HG02938 (cell line): ENCODE measurements around the gene ABTB2.
A peak's percentile ranks its signal among the peaks of the same experiment; 100 is the strongest.

Experiments
- ATAC-seq: cut with Tn5 transposase; IDR thresholded peaks from one replicate; pipeline ENCODE4 v1.9.1; 2021; ENCODE audit warnings: mild to moderate bottlenecking, moderate library complexity; ENCODE audit not compliant: unreplicated experiment

ABTB2 gene

DNA sequence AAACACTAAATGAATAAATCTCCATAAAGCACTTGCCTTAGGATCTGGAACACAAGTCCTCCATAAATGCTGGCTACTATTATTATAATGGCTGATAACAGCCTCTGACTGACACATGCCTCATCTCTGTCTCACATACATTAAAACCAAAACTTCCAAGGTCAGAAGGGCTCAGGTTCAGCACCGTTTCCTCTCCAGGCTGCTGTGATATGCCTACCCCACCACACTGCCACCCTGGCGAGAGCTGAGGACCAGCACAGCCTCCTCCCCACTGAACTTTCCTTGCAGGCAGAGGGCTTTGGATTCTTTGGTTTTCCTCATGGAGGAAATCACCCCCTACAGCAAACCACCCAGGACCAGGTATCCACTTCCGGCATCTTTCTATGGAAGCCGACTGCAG lies 112.8 kb downstream of the ABTB2 start:
- no peak for ATAC-seq

- peak; percentile 71 for ATAC-seq
Measured at GRCh38 chr11:34243600-34244464, 114.0 kb downstream of the ABTB2 start.

- no peak for ATAC-seq
Measured at GRCh38 chr11:34242037-34242625, 115.7 kb downstream of the ABTB2 start.

GRCh38 chr11:34240150-34240494 lies 117.7 kb downstream of the ABTB2 start:
- no peak for ATAC-seq

DNA sequence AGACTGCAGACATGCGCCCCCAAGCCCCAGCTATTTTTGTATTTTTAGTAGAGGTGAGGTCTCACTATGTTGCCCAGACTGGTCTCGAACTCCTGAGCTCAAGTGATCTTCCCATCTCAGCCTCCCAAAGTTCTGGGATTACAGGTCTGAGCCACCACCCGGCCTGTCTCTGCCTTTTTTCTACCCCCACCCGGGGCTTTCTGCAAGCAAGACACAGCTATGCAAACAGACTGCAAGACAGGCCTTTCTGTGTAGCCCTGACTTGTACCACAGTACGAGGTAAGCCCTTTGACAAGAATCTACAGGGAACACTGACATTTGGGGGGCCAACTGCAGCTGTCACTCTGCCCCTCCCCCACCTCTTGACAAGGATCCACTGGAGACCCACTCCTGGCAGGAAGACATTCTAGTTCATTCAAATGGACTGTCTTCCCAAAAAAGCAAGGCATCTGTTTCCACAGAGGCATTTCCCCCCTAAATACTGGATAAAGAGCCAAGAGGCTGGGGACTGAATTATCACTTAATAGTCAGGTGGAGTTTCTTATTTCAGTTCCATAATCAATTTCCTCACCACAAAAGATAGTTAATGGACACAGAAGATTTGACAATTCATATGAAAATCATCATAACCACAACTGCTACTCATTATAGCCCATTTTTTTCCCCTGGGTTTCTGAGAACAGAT lies 118.2 kb downstream of the ABTB2 start:
- ATAC-seq = no peak

DNA sequence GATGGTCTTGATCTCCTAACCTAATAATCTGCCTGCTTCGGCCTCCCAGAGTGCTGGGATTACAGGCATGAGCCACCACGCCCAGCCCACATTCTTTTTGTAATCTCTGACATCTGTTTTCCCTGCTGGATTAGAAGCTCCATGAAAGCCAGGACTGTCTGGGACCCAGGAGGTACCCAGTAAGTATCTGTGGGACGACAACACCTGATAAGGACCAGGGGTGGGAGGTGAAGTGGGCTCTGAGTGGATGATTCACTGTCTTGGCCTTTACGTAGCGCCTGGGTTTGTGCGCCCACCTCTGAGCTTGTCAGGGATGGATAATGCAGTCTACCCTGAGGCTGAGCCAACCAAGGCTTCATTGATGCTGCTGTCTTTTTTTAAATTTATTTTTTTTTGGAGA lies 118.8 kb downstream of the ABTB2 start:
- ATAC-seq = no peak

GRCh38 chr11:34238533-34238932 lies 119.3 kb downstream of the ABTB2 start:
- ATAC-seq = no peak

- no peak for ATAC-seq
Measured at GRCh38 chr11:34236572-34236971, 121.2 kb downstream of the ABTB2 start.

DNA sequence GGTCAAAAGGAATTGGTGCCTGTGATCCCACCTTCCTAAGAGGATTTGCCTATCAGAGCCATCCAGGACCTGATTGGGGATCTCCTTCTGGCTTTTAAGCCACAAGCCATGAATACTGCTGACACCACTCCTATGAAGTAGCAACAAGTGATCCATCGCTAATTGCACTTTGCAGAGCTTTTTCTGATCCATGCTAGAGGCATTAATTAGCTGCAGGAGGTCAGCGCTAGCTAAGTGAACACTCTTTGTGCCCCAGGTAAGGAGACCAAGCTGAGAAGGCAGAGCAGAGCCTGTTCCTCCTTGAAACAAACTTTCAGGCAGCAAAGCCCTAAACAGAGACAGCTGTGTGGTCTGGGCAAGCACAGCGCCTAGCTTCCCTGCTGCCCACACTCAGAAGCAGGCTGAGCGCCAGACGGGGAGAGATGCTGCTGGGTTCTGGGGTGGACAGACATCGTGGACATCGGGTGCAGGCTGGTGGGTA lies 122.2 kb downstream of the ABTB2 start:
- ATAC-seq = no peak

GRCh38 chr11:34235189-34235588 lies 122.6 kb downstream of the ABTB2 start:
- ATAC-seq = peak; percentile 46

- ATAC-seq = peak; percentile 67
Measured at GRCh38 chr11:34234086-34234740, 123.6 kb downstream of the ABTB2 start.

GRCh38 chr11:34233215-34233614 lies 124.6 kb downstream of the ABTB2 start:
- ATAC-seq = no peak

DNA sequence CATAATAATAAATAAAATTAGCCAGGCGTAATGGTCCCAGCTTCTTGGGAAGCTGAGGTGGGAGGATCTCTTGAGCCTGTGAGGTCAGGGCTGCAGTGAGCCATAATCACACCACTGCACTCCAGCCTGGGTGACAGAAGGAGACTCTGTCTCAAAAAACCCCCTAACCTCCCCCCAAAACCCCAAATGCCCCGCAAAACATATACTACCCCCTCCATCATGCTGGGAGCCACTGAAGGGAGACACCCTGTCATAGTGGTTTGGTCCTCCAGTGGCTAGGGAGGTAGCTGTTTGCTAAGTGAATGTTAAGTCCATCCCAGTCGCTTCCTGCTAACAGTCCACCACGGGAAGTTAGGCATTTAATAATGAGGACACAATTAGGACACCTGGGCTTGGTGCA lies 125.0 kb downstream of the ABTB2 start:
- no peak for ATAC-seq

GRCh38 chr11:34226210-34226609 lies 131.6 kb downstream of the ABTB2 start:
- no peak for ATAC-seq

DNA sequence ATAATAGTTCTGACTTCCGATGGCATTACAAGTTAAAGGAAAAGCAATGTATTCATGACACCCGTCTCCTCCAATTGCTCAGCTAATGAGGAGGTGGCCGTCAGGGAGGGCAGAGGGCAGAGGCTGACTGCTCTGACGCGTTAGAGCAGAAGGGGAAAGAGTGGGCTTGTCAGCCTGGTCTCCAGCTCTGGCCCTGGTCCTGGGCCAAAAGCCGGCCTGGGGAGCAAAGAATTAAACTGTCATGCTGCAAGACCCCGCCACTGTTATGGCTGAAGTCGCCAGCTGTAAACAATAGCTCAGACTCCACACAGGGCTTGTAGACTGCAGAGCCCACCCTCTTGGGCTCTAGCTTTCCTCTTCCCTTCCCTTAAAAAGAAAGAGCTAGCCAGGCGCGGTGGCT lies 132.7 kb downstream of the ABTB2 start:
- ATAC-seq = no peak

- ATAC-seq = no peak
Measured at GRCh38 chr11:34224434-34224966, 133.3 kb downstream of the ABTB2 start.

GRCh38 chr11:34223907-34224306 lies 133.9 kb downstream of the ABTB2 start:
- ATAC-seq = no peak

GRCh38 chr11:34223021-34223813 lies 134.6 kb downstream of the ABTB2 start:
- no peak for ATAC-seq

DNA sequence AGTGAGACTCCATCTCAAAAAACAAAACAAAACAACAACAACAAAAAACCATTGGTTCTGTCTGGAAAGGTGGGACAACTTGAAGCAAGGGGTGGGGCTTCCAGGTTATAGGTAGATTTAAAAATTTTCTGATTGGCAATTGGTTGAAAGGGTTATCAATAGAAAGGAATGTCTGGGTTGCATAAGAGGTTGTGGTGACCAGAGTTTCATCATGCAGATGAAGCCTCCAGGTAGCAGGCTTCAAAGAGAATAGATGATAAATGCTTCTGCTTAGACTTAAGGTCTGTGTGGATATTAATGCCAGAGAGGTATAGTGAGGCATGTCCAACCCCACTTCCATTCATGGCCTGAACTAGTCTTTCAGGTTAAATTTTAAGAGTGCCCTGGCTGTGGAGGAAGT lies 135.8 kb downstream of the ABTB2 start:
- no peak for ATAC-seq

DNA sequence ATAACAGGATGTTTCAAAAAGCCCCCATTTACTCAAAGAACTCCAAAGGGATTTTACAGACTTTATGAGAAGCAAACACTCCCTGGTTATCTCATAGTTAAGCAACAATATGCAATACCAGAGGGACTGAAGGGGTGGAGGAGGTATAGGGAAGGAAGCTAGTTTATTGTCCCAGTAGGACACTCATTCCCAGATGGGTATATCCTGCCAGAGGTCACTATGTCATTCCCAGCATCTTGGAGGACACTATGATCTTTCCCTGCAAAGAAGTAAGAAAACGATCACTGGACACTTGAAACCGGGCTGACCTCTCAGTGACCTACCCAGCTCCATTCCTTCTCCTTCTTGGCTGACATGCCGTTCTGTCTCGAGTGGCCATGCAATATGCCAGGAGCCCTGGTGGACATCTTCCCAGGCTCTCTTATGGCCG lies 137.9 kb downstream of the ABTB2 start:
- no peak for ATAC-seq
